Upper lobe of right lung (tissue), 1 donor: ENCODE results near the gene SLC7A8. TPM values are rescaled to one million over a fixed set of nuclear protein-coding genes. Genes with fewer than 3 reads are reported as not detected.

ENCODE experiments used
- ATAC-seq: fragments of 200-7000 bp; cut with Tn5 transposase; one replicate; pipeline ENCODE4 v1.9.1; 2020; ENCODE audit warnings: mild to moderate bottlenecking, moderate library complexity
- DNase-seq: peaks from one replicate; pipeline ENCODE4 v3.0.0-alpha.2; 2020
- H3K27ac ChIP-seq: fragments of 200-600 bp; one replicate; pipeline ENCODE4 v1.8.0; 2022
- H3K27me3 ChIP-seq: fragments of 200-600 bp; one replicate; pipeline ENCODE4 v1.8.0; 2022; ENCODE audit warnings: mild to moderate bottlenecking
- H3K36me3 ChIP-seq: fragments of 200-600 bp; one replicate; pipeline ENCODE4 v1.8.0; 2022
- H3K4me1 ChIP-seq: fragments of 200-600 bp; one replicate; pipeline ENCODE4 v1.8.0; 2022
- H3K4me3 ChIP-seq: fragments of 200-600 bp; one replicate; pipeline ENCODE4 v1.8.0; 2022; ENCODE audit warnings: mild to moderate bottlenecking
- H3K9me3 ChIP-seq: fragments of 200-600 bp; one replicate; pipeline ENCODE4 v1.8.0; 2022
- CTCF ChIP-seq: fragments of 200-600 bp; IDR thresholded peaks from one replicate; pipeline ENCODE4 v1.8.0; 2022; ENCODE audit warnings: antibody characterized with exemption
- intact Hi-C: fragments of 100-400 bp; cut with DNase I; formaldehyde crosslinking; loops from one replicate; pipeline ENCODE4 v1.11.0; 2022
- total RNA-seq: library from RNA; stranded (reverse); fragmentation: NEBNext Ultra II Directional; extraction: Animal tissue kit (Norgen Biotek cat#: 25700); gene quantifications from one replicate; pipeline ENCODE4 v1.2.1, GENCODE V29; 2021
- donor health status: DM: no; HTN: yes; CAD: no; lungs with severe emphysema.

Gene SLC7A8
- total RNA-seq, 1 donor from 2014 or later, result 49.8 TPM

GRCh38 chr14:23181946-23182345, 1.5 kb downstream of the SLC7A8 start:
- Histone ChIP-seq H3K4me1 (peaks cover 15% of the 10 kb centered on the region), H3K36me3 (no peaks in the 10 kb centered on the region), H3K27ac (peak overlapping the region; percentile 18), H3K4me3 (peak overlapping the region; percentile 51), H3K9me3 (no peaks in the 10 kb centered on the region), H3K27me3 (no peaks in the 10 kb centered on the region)
- TF ChIP-seq CTCF, result no peak
- intact Hi-C loops, result no loop called here
- ATAC-seq (no peak), DNase-seq (no peak)

GRCh38 chr14:23181453-23181852, 2.0 kb downstream of the SLC7A8 start:
- H3K36me3 ChIP-seq, result no peaks in the 10 kb centered on the region
- no peaks in the 10 kb centered on the region for H3K9me3 ChIP-seq
- no peak for TF ChIP-seq CTCF
- DNase-seq, result no peak
- H3K4me1 ChIP-seq, result peaks cover 15% of the 10 kb centered on the region
- intact Hi-C loops, result no loop called here
- H3K4me3 ChIP-seq, result peak overlapping the region; percentile 51
- no peak for ATAC-seq
- H3K27ac ChIP-seq, result no peak overlapping the region
- no peaks in the 10 kb centered on the region for H3K27me3 ChIP-seq

GRCh38 chr14:23177181-23177580, 6.3 kb downstream of the SLC7A8 start:
- intact Hi-C loops, result no loop called here
- Histone ChIP-seq H3K27ac (no peak overlapping the region), H3K9me3 (no peaks in the 10 kb centered on the region), H3K27me3 (no peaks in the 10 kb centered on the region), H3K36me3 (no peaks in the 10 kb centered on the region), H3K4me3 (no peak overlapping the region), H3K4me1 (peaks cover 20% of the 10 kb centered on the region)
- no peak for DNase-seq
- ATAC-seq, result peak; percentile 13
- no peak for TF ChIP-seq CTCF

GRCh38 chr14:23175823-23176222, 7.6 kb downstream of the SLC7A8 start:
- Histone ChIP-seq H3K27me3 (no peaks in the 10 kb centered on the region), H3K27ac (no peak overlapping the region), H3K9me3 (no peaks in the 10 kb centered on the region), H3K4me1 (peaks cover 19% of the 10 kb centered on the region), H3K4me3 (no peak overlapping the region), H3K36me3 (no peaks in the 10 kb centered on the region)
- no peak for TF ChIP-seq CTCF
- intact Hi-C loops, result no loop called here
- ATAC-seq (no peak), DNase-seq (no peak)

GRCh38 chr14:23174296-23175184, 8.9 kb downstream of the SLC7A8 start:
- ATAC-seq, result peak; percentile 69
- no peak for TF ChIP-seq CTCF
- Histone ChIP-seq H3K4me3 (no peak overlapping the region), H3K27me3 (no peaks in the 10 kb centered on the region), H3K36me3 (no peaks in the 10 kb centered on the region), H3K27ac (no peak overlapping the region), H3K9me3 (no peaks in the 10 kb centered on the region), H3K4me1 (peaks cover 19% of the 10 kb centered on the region)
- DNase-seq, result no peak
- intact Hi-C loops, result no loop called here
